GM19240 (cell line): ENCODE results near the gene CAMK4.

Source experiments
- DNase-seq: peaks from one replicate; pipeline ENCODE4 v3.0.0; 2011; ENCODE audit warnings: low spot score; ENCODE audit not compliant: insufficient read length

CAMK4 gene

GRCh38 chr5:111532886-111533582, 308.9 kb downstream of the CAMK4 start:
- DNase-seq = no peak

GRCh38 chr5:111535879-111536549, 311.8 kb downstream of the CAMK4 start:
- no peak for DNase-seq

GRCh38 chr5:111537141-111538024, 313.2 kb downstream of the CAMK4 start:
- no peak for DNase-seq
